Gastroesophageal sphincter (tissue), 4 donors: ENCODE measurements around the gene CHRNA5. TPM values are rescaled to one million over a fixed set of nuclear protein-coding genes. Genes with fewer than 3 reads are reported as not detected.
"Not testable (repeated sequence)": the region's sequence is repeated elsewhere in the genome, so short reads cannot be mapped to it uniquely, and the experiment has no call there.

Experiments used
- ATAC-seq: fragments of 150-250 bp; one replicate; pipeline ENCODE4 v1.9.1; 2016; ENCODE audit warnings: mild to moderate bottlenecking, moderate library complexity
- H3K27ac ChIP-seq, 4 donors: fragments of 200-600 bp; sonication (generic) in 3 of 4; 1 replicate in 3 of 4; 2 replicates in 1 of 4; pipeline ENCODE4 v1.5.1; 2016 to 2019
- H3K27me3 ChIP-seq: fragments of 200-600 bp; sonication (generic); one replicate; pipeline ENCODE4 v1.5.1; 2019
- H3K36me3 ChIP-seq, 2 donors: fragments of 200-600 bp; sonication (generic); one replicate each; pipeline ENCODE4 v1.5.1; 2019; ENCODE audit warnings: control low read depth in 1 of 2
- H3K4me1 ChIP-seq, 3 donors: fragments of 200-600 bp; sonication (generic); 1 replicate in 2 of 3; 2 replicates in 1 of 3; pipeline ENCODE4 v1.5.1; 2016 to 2019; ENCODE audit warnings: control low read depth in 2 of 3
- H3K4me3 ChIP-seq, 2 donors: fragments of 200-600 bp; sonication (generic); one replicate each; pipeline ENCODE4 v1.5.1; 2019; ENCODE audit warnings: mild to moderate bottlenecking in 1 of 2, moderate library complexity in 1 of 2
- H3K9me3 ChIP-seq, 3 donors: fragments of 200-600 bp; sonication (generic); one replicate each; pipeline ENCODE4 v1.5.1; 2017 to 2019; ENCODE audit warnings: control low read depth in 2 of 3
- CTCF ChIP-seq, 4 experiments: fragments of 200-600 bp in 2 of 4; fragments of 450-650 bp in 2 of 4; sonication (generic) in 1 of 4; IDR thresholded peaks; one replicate each; pipeline ENCODE4 v1.5.1; 2017 to 2019; ENCODE audit warnings: antibody characterized with exemption in 4 of 4, mild to moderate bottlenecking in 2 of 4, moderate library complexity in 2 of 4
- EP300 ChIP-seq: sonication (generic); formaldehyde crosslinking; IDR thresholded peaks from one replicate; pipeline ENCODE4 v1.6.1; 2017; ENCODE audit warnings: antibody characterized with exemption, mild to moderate bottlenecking
- POLR2A ChIP-seq, 2 donors: fragments of 450-650 bp; IDR thresholded peaks; one replicate each; pipeline ENCODE4 v1.6.1; 2017; ENCODE audit warnings: antibody characterized with exemption in 2 of 2, mild to moderate bottlenecking in 2 of 2, moderate library complexity in 1 of 2
- POLR2AphosphoS5 ChIP-seq: sonication (generic); formaldehyde crosslinking; IDR thresholded peaks from one replicate; pipeline ENCODE4 v1.6.1; 2017; ENCODE audit warnings: antibody characterized with exemption
- WGBS, 2 donors: methylation state at CpG; one replicate each; pipeline ENCODE4 v1.1.5; 2018; ENCODE audit warnings: low coverage in 1 of 2; 5-methylcytosine and 5-hydroxymethylcytosine counted together
- total RNA-seq, 4 donors: library from RNA; depleted of rRNA; stranded (reverse); fragments of >200 nt; gene quantifications; one replicate each; pipeline ENCODE4 v1.1.0, GENCODE V29; 2016

Gene CHRNA5
- total RNA-seq, 4 donors from 2014 or later, result 0.93 to 4.0 (median 1.6) TPM

- Histone ChIP-seq H3K4me1 (no peaks in the 10 kb centered on the region), H3K4me3 (no peak overlapping the region), H3K27ac (no peak overlapping the region), H3K36me3 (no peaks in the 10 kb centered on the region), H3K27me3 (peaks cover 13% of the 10 kb centered on the region), H3K9me3 (no peaks in the 10 kb centered on the region)
- 96% methylated on average over 2 of the region's 2 CpGs; no CpG with 5 or more reads in 1 of the 2 donors for WGBS, 2 donors
- no peak for TF ChIP-seq EP300
- TF ChIP-seq CTCF (IDR thresholded peaks at IDR 0.05), result no peak
- no peak for TF ChIP-seq POLR2AphosphoS5
- no peak for TF ChIP-seq POLR2A (IDR thresholded peaks at IDR 0.05)
- ATAC-seq, result no peak
Measured at GRCh38 chr15:78604420-78604819, 39.1 kb downstream of the CHRNA5 start.

- no peaks in the 10 kb centered on the region for H3K36me3 ChIP-seq
- no peaks in the 10 kb centered on the region for H3K9me3 ChIP-seq
- 84 to 96% methylated on average over 4 to 5 of the region's 5 CpGs for WGBS, 2 donors
- no peak for TF ChIP-seq EP300
- no peak for TF ChIP-seq CTCF (IDR thresholded peaks at IDR 0.05)
- no peak for TF ChIP-seq POLR2AphosphoS5
- no peak for TF ChIP-seq POLR2A (IDR thresholded peaks at IDR 0.05)
- ATAC-seq, result no peak
- peaks cover 13% of the 10 kb centered on the region for H3K27me3 ChIP-seq
- no peak overlapping the region for H3K27ac ChIP-seq
- no peak overlapping the region for H3K4me3 ChIP-seq
- no peaks in the 10 kb centered on the region for H3K4me1 ChIP-seq
Measured at GRCh38 chr15:78605201-78605600, 39.9 kb downstream of the CHRNA5 start.

- WGBS, 2 donors, result 90% methylated on average over 3 of the region's 4 CpGs; no CpG with 5 or more reads in 1 of the 2 donors
- Histone ChIP-seq H3K27me3 (peaks cover 13% of the 10 kb centered on the region), H3K36me3 (no peaks in the 10 kb centered on the region), H3K4me1 (no peaks in the 10 kb centered on the region), H3K9me3 (no peaks in the 10 kb centered on the region), H3K4me3 (no peak overlapping the region), H3K27ac (no peak overlapping the region)
- TF ChIP-seq EP300, result no peak
- TF ChIP-seq POLR2A (IDR thresholded peaks at IDR 0.05), result no peak
- no peak for TF ChIP-seq CTCF (IDR thresholded peaks at IDR 0.05)
- TF ChIP-seq POLR2AphosphoS5, result no peak
- ATAC-seq, result no peak
Measured at GRCh38 chr15:78605680-78606079, 40.4 kb downstream of the CHRNA5 start.

GRCh38 chr15:78609551-78609950 lies 44.2 kb downstream of the CHRNA5 start:
- not testable (repeated sequence) for H3K4me1 ChIP-seq, ATAC-seq, H3K9me3 ChIP-seq, H3K27ac ChIP-seq, H3K4me3 ChIP-seq, H3K27me3 ChIP-seq, H3K36me3 ChIP-seq
- WGBS, 2 donors, result 75 to 100% methylated on average over 1 to 2 of the region's 3 CpGs

GRCh38 chr15:78614021-78614420 lies 48.7 kb downstream of the CHRNA5 start:
- WGBS, 2 donors, result 41 to 55% methylated on average over 3 of the region's 3 CpGs

More at GRCh38 chr15:78614021-78614420, 48.7 kb downstream of the CHRNA5 start:
- Histone ChIP-seq H3K27ac (no peak overlapping the region), H3K4me3 (no peak overlapping the region), H3K36me3 (no peaks in the 10 kb centered on the region), H3K27me3 (peaks cover 5% of the 10 kb centered on the region), H3K4me1 (peaks cover 0 to 6% (median 0%) of the 10 kb centered on the region in 3 donors), H3K9me3 (no peaks in the 10 kb centered on the region)
- no peak for ATAC-seq
- TF ChIP-seq EP300 (no peak), POLR2AphosphoS5 (no peak), POLR2A (IDR thresholded peaks at IDR 0.05) (no peak), CTCF (IDR thresholded peaks at IDR 0.05) (no peak)
